Embryonic facial prominence (tissue), 1 donor: ENCODE measurements around the gene GCFC2.
A peak's percentile ranks its signal among the peaks of the same experiment; 100 is the strongest.
"Not testable (repeated sequence)": the region's sequence is repeated elsewhere in the genome, so short reads cannot be mapped to it uniquely, and the experiment has no call there.

Experiments used
- DNase-seq: peaks from one replicate; pipeline ENCODE4 v3.0.0-alpha.2; 2016; ENCODE audit errors: extremely low spot score

GCFC2 gene

GRCh38 chr2:75680402-75680801 lies 30.3 kb downstream of the GCFC2 start:
- DNase-seq = no peak

- DNase-seq = no peak
Measured at GRCh38 chr2:75679556-75679955, 31.2 kb downstream of the GCFC2 start.

- DNase-seq = no peak
Measured at GRCh38 chr2:75676464-75676863, 34.3 kb downstream of the GCFC2 start.

- DNase-seq = no peak
Measured at GRCh38 chr2:75675908-75676307, 34.8 kb downstream of the GCFC2 start.

- DNase-seq = not testable (repeated sequence)
Measured at GRCh38 chr2:75675423-75675822, 35.3 kb downstream of the GCFC2 start.

- no peak for DNase-seq
Measured at GRCh38 chr2:75667884-75668283, 42.8 kb downstream of the GCFC2 start.

GRCh38 chr2:75666911-75667310 lies 43.8 kb downstream of the GCFC2 start:
- no peak for DNase-seq

GRCh38 chr2:75657798-75658197 lies 52.9 kb downstream of the GCFC2 start:
- no peak for DNase-seq

- DNase-seq = no peak
Measured at GRCh38 chr2:75656563-75656962, 54.2 kb downstream of the GCFC2 start.

GRCh38 chr2:75655861-75656260 lies 54.9 kb downstream of the GCFC2 start:
- DNase-seq = no peak

GRCh38 chr2:75654012-75654411 lies 56.7 kb downstream of the GCFC2 start:
- no peak for DNase-seq

- DNase-seq = no peak
Measured at GRCh38 chr2:75647771-75648170, 62.9 kb downstream of the GCFC2 start.

GRCh38 chr2:75646583-75647425 lies 63.9 kb downstream of the GCFC2 start, which contains the start of gene MRPL19:
Gene MRPL19 (plus strand): TSS chr2:75646783. CDS start chr2:75646808, 25 bp downstream.
- DNase-seq = peak; percentile 93

- DNase-seq = no peak
Measured at GRCh38 chr2:75646090-75646582, 64.6 kb downstream of the GCFC2 start.

- no peak for DNase-seq
Measured at GRCh38 chr2:75645643-75646042, 65.1 kb downstream of the GCFC2 start.

GRCh38 chr2:75643980-75644379 lies 66.7 kb downstream of the GCFC2 start:
- no peak for DNase-seq

GRCh38 chr2:75641587-75641986 lies 69.1 kb downstream of the GCFC2 start:
- no peak for DNase-seq

- DNase-seq = peak; percentile 26
Measured at GRCh38 chr2:75640621-75641121, 70.0 kb downstream of the GCFC2 start.

GRCh38 chr2:75637568-75637967 lies 73.1 kb downstream of the GCFC2 start:
- no peak for DNase-seq

GRCh38 chr2:75634945-75635344 lies 75.8 kb downstream of the GCFC2 start:
- DNase-seq = no peak

GRCh38 chr2:75633620-75634019 lies 77.1 kb downstream of the GCFC2 start:
- DNase-seq = no peak

- no peak for DNase-seq
Measured at GRCh38 chr2:75632813-75633212, 77.9 kb downstream of the GCFC2 start.

GRCh38 chr2:75632091-75632701 lies 78.5 kb downstream of the GCFC2 start:
- no peak for DNase-seq
